Kidney (tissue), 14 donors: ENCODE measurements around the gene ZNF222. TPM values are rescaled to one million over a fixed set of nuclear protein-coding genes. Genes with fewer than 3 reads are reported as not detected.
A peak's percentile ranks its signal among the peaks of the same experiment; 100 is the strongest.

Source experiments
- DNase-seq, 5 donors: peaks; one replicate each; pipeline ENCODE4 v3.0.0-alpha.2; 2013 to 2020
- FAIRE-seq: peaks from 2 replicates; lab custom pipeline; 2012; peaks lifted over from hg19 to GRCh38; lab: Jason Lieb, UNC
- H3K27ac ChIP-seq, 2 donors: one replicate each; pipeline ENCODE4 v1.7.0; 2013; ENCODE audit warnings: low read depth in 2 of 2, low read length in 2 of 2, inconsistent platforms in 1 of 2
- H3K27me3 ChIP-seq: one replicate; pipeline ENCODE4 v1.7.1; 2013; ENCODE audit warnings: low read length, inconsistent platforms; ENCODE audit not compliant: control insufficient read depth, insufficient read depth
- H3K36me3 ChIP-seq, 3 donors: one replicate each; pipeline versions ENCODE4 v1.7.0 to v1.7.1; 2013; ENCODE audit warnings: low read length in 3 of 3, control low read depth in 1 of 3, inconsistent platforms in 1 of 3; ENCODE audit not compliant: insufficient read depth in 3 of 3, control insufficient read depth in 2 of 3
- H3K4me1 ChIP-seq, 3 donors: one replicate each; pipeline versions ENCODE4 v1.7.0 to v1.7.1; 2013; ENCODE audit warnings: low read length in 3 of 3, inconsistent platforms in 1 of 3, low read depth in 1 of 3; ENCODE audit not compliant: control insufficient read depth in 2 of 3, insufficient read depth in 2 of 3
- H3K4me3 ChIP-seq, 3 donors: one replicate each; pipeline versions ENCODE4 v1.7.0 to v1.8.1; 2013; ENCODE audit warnings: low read length in 3 of 3, control low read depth in 1 of 3, inconsistent platforms in 1 of 3
- H3K9ac ChIP-seq, 3 donors: one replicate each; pipeline versions ENCODE4 v1.7.0 to v1.7.1; 2013; ENCODE audit warnings: low read length in 3 of 3, control low read depth in 1 of 3, inconsistent platforms in 1 of 3
- H3K9me3 ChIP-seq, 3 donors: one replicate each; pipeline versions ENCODE4 v1.7.0 to v1.7.1; 2013; ENCODE audit warnings: low read length in 3 of 3, control low read depth in 1 of 3, inconsistent platforms in 1 of 3; ENCODE audit not compliant: control insufficient read depth in 2 of 3, insufficient read depth in 1 of 3
- CTCF ChIP-seq: IDR thresholded peaks from 3 replicates; pipeline ENCODE4 v1.5.1; 2012; ENCODE audit warnings: mild to moderate bottlenecking, moderate library complexity, borderline replicate concordance; ENCODE audit not compliant: insufficient read depth; ENCODE audit errors: extremely low read depth
- intact Hi-C: fragments of 100-400 bp; cut with DNase I; formaldehyde crosslinking; loops from one replicate; pipeline ENCODE4 v1.11.1; 2022
- polyA plus RNA-seq: library from polyadenylated mRNA; stranded (reverse); fragments of 350-450 nt; fragmentation: Illumina TruSeq; extraction: RNeasy Lipid Tissue Mini Kit (QIAGEN cat#74804); gene quantifications from one replicate; pipeline ENCODE4 v1.2.3, GENCODE V29; 2014; ENCODE audit warnings: low read depth, low replicate concordance; ENCODE audit not compliant: insufficient read depth
- total RNA-seq: library from RNA; stranded (reverse); fragmentation: NEBNext Ultra II Directional; extraction: Animal tissue kit (Norgen Biotek cat#: 25700); gene quantifications from one replicate; pipeline ENCODE4 v1.2.1, GENCODE V29; 2021
- donor health status: control.
- donor health status: control.
- donor health status: control.
- donor health status: control.
- donor health status: control.
- donor health status: DM: yes; HTN: yes; CAD: no.
- donor health status: Normal renal cell carcinoma (clear cell type).

The ZNF222 gene
- total and polyA plus RNA-seq, 2 donors from 2014 or later = 3.9 to 4.5 TPM

- no peak for TF ChIP-seq CTCF
- Histone ChIP-seq H3K9me3 (peaks cover 0 to 16% (median 0%) of the 10 kb centered on the region in 3 donors), H3K9ac (peak within 1 kb of the TSS; percentile 62 to 99 (median 71)), H3K4me1 (peaks cover 0 to 5% (median 0%) of the 10 kb centered on the region in 3 donors), H3K36me3 (peaks cover 0 to 4% (median under 1%) of the 10 kb centered on the region in 3 donors), H3K4me3 (peak within 1 kb of the TSS; percentile 93 to 99 (median 97)), H3K27ac (peak within 1 kb of the TSS in 1 of 2 donors; percentile 26), H3K27me3 (no peaks in the 10 kb centered on the region)
- FAIRE-seq (no peak), DNase-seq (peak; percentile 90 to 97 (median 94))
- intact Hi-C loops = no loop called here
These were observed 46.8 kb downstream of the ZNF222 start, which contains the start of gene ZNF284 for GRCh38 chr19:44071824-44072542. TSS of gene ZNF284 (plus strand) at chr19:44072159. CDS start at chr19:44076390, 4,231 bp downstream.

GRCh38 chr19:44072543-44073401 is 47.6 kb downstream of the ZNF222 start:
- FAIRE-seq (no peak), DNase-seq (peak in 3 of 5 donors; percentile 3 to 29 (median 14))
- peaks cover 0 to 5% (median 0%) of the 10 kb centered on the region in 3 donors for H3K4me1 ChIP-seq
- intact Hi-C loops = no loop called here
- no peaks in the 10 kb centered on the region for H3K27me3 ChIP-seq
- no peak for TF ChIP-seq CTCF
- H3K27ac ChIP-seq = no peak overlapping the region
- H3K4me3 ChIP-seq = peak overlapping the region; percentile 93 to 99 (median 97)
- H3K36me3 ChIP-seq = peaks cover 0 to 3% (median 0%) of the 10 kb centered on the region in 3 donors
- H3K9ac ChIP-seq = peak overlapping the region; percentile 62 to 99 (median 71)
- H3K9me3 ChIP-seq = peaks cover 0 to 10% (median 0%) of the 10 kb centered on the region in 3 donors

GRCh38 chr19:44076325-44076724 is 51.1 kb downstream of the ZNF222 start:
- no peak for FAIRE-seq
- H3K36me3 ChIP-seq = peaks cover 3 to 6% (median 3%) of the 10 kb centered on the region in 3 donors
- no peak for TF ChIP-seq CTCF

More at GRCh38 chr19:44076325-44076724, 51.1 kb downstream of the ZNF222 start:
- intact Hi-C loops = no loop called here
- Histone ChIP-seq H3K27me3 (no peaks in the 10 kb centered on the region), H3K9ac (no peak overlapping the region), H3K27ac (no peak overlapping the region), H3K9me3 (no peaks in the 10 kb centered on the region), H3K4me1 (peaks cover 0 to 4% (median 0%) of the 10 kb centered on the region in 3 donors), H3K4me3 (no peak overlapping the region)
- DNase-seq = no peak

Other genes starting within 250 kb of the ZNF222 start
- 6.1 TPM for gene KCNN4, start 244.4 kb upstream of the ZNF222 start, total RNA-seq
- 0.80 TPM for gene KCNN4, start 244.4 kb upstream of the ZNF222 start, polyA plus RNA-seq
- gene LYPD5, start 222.9 kb upstream of the ZNF222 start, total RNA-seq = 4.2 TPM
- gene LYPD5, start 222.9 kb upstream of the ZNF222 start, polyA plus RNA-seq = 1.8 TPM
- 12.7 TPM for gene ZNF283, start 198.1 kb upstream of the ZNF222 start, total RNA-seq
- gene ZNF283, start 198.1 kb upstream of the ZNF222 start, polyA plus RNA-seq = 3.3 TPM
- gene ZNF404, start 141.4 kb upstream of the ZNF222 start, total RNA-seq = 2.7 TPM
- gene ZNF404, start 141.4 kb upstream of the ZNF222 start, polyA plus RNA-seq = 3.1 TPM
- gene ZNF45, start 90.1 kb upstream of the ZNF222 start, total RNA-seq = 16.1 TPM
- gene ZNF45, start 90.1 kb upstream of the ZNF222 start, polyA plus RNA-seq = 4.8 TPM
- gene ZNF221, start 74.2 kb upstream of the ZNF222 start, total RNA-seq = 6.2 TPM
- gene ZNF221, start 74.2 kb upstream of the ZNF222 start, polyA plus RNA-seq = 0.54 TPM
- gene ZNF155, start 41.2 kb upstream of the ZNF222 start, total RNA-seq = 11.2 TPM
- gene ZNF155, start 41.2 kb upstream of the ZNF222 start, polyA plus RNA-seq = 5.0 TPM
- gene ZNF230, start 22.4 kb upstream of the ZNF222 start, total RNA-seq = 7.1 TPM
- gene ZNF230, start 22.4 kb upstream of the ZNF222 start, polyA plus RNA-seq = 1.6 TPM
- gene ZNF223, start 26.7 kb downstream of the ZNF222 start, total RNA-seq = 9.3 TPM
- gene ZNF223, start 26.7 kb downstream of the ZNF222 start, polyA plus RNA-seq = 2.5 TPM
- 2.5 TPM for gene ZNF284, start 46.8 kb downstream of the ZNF222 start, total RNA-seq
- 1.2 TPM for gene ZNF284, start 46.8 kb downstream of the ZNF222 start, polyA plus RNA-seq
- gene ZNF224, start 69.0 kb downstream of the ZNF222 start, total RNA-seq = 34.0 TPM
- gene ZNF224, start 69.0 kb downstream of the ZNF222 start, polyA plus RNA-seq = 7.8 TPM
- 6.7 TPM for gene ZNF225, start 88.0 kb downstream of the ZNF222 start, total RNA-seq
- gene ZNF225, start 88.0 kb downstream of the ZNF222 start, polyA plus RNA-seq = 2.3 TPM
- gene ZNF234, start 116.2 kb downstream of the ZNF222 start, total RNA-seq = 13.8 TPM
- 3.2 TPM for gene ZNF234, start 116.2 kb downstream of the ZNF222 start, polyA plus RNA-seq
- 29.3 TPM for gene ZNF226, start 139.7 kb downstream of the ZNF222 start, total RNA-seq
- 27.4 TPM for gene ZNF226, start 139.7 kb downstream of the ZNF222 start, polyA plus RNA-seq
- 22.3 TPM for gene ZNF227, start 187.2 kb downstream of the ZNF222 start, total RNA-seq
- gene ZNF227, start 187.2 kb downstream of the ZNF222 start, polyA plus RNA-seq = 5.0 TPM
- gene ZNF233, start 234.5 kb downstream of the ZNF222 start, total RNA-seq = 1.9 TPM
- 2.5 TPM for gene ZNF233, start 234.5 kb downstream of the ZNF222 start, polyA plus RNA-seq